Measurements from ENCODE around the gene BNC2.

BNC2 gene

GRCh38 chr9:16867576-16868311, 2.7 kb downstream of the BNC2 start:
- Histone ChIP-seq H3K4me1 (ENCODE audit: control insufficient read depth, insufficient read depth, low read length) (peaks cover 8% of the 10 kb centered on the region), H3K27me3 (ENCODE audit: control insufficient read depth, insufficient read depth, low read length) (peaks cover 19% of the 10 kb centered on the region), H3K4me3 (ENCODE audit: low read length) (no peak overlapping the region), H3K9me3 (ENCODE audit: control insufficient read depth, low read length) (no peaks in the 10 kb centered on the region), H3K36me3 (ENCODE audit: control insufficient read depth, insufficient read depth, low read length) (no peaks in the 10 kb centered on the region), H3K9ac (ENCODE audit: low read length) (no peak overlapping the region)

GRCh38 chr9:16866587-16866986, 3.9 kb downstream of the BNC2 start:
- Histone ChIP-seq H3K9me3 (ENCODE audit: control insufficient read depth, low read length) (no peaks in the 10 kb centered on the region), H3K36me3 (ENCODE audit: control insufficient read depth, insufficient read depth, low read length) (no peaks in the 10 kb centered on the region), H3K9ac (ENCODE audit: low read length) (no peak overlapping the region), H3K27me3 (ENCODE audit: control insufficient read depth, insufficient read depth, low read length) (peaks cover 17% of the 10 kb centered on the region), H3K4me1 (ENCODE audit: control insufficient read depth, insufficient read depth, low read length) (peaks cover 8% of the 10 kb centered on the region), H3K4me3 (ENCODE audit: low read length) (no peak overlapping the region)

DNA sequence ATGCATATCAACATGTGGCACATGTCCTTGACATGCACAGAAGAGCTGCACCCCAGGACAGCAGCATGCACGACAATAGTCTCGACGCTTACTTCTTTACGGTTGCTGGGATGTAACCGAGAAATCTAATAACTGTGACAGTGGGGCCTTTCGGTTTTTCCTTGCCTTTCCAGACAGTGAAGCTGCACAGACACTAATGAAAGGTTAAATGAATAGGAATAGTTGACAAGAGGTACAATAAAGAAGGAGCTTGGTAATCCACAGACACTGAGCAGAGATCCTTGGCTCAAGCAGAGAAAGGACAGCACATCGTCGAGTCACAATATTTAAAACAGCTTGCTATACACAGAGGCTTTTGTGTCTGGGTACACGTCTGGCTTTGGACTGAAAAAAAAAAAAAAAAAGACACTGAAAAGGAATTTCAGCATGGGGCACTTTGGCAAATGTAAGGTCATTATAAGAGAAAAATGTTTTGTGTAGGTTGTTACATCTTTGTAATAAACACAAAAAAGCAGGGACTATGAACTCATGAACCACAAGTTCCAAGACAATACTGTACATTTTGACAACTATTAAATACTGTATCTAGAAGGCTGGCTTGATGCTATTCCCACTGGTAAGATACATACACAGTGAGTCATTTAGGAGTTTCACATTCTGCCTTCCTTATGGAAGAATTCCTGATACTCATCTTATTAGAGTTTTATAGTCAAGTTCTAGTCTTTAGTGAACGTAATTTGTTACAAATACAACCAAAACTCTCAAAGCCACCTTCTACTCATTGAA, 5.6 kb downstream of the BNC2 start:
- Histone ChIP-seq H3K36me3 (ENCODE audit: control insufficient read depth, insufficient read depth, low read length) (no peaks in the 10 kb centered on the region), H3K9me3 (ENCODE audit: control insufficient read depth, low read length) (no peaks in the 10 kb centered on the region), H3K27me3 (ENCODE audit: control insufficient read depth, insufficient read depth, low read length) (peaks cover 11% of the 10 kb centered on the region), H3K4me3 (ENCODE audit: low read length) (no peak overlapping the region), H3K9ac (ENCODE audit: low read length) (no peak overlapping the region), H3K4me1 (ENCODE audit: control insufficient read depth, insufficient read depth, low read length) (no peaks in the 10 kb centered on the region)

GRCh38 chr9:16848179-16848578, 22.3 kb downstream of the BNC2 start:
- H3K4me3 ChIP-seq (ENCODE audit: low read length): no peak overlapping the region
- no peaks in the 10 kb centered on the region for H3K36me3 ChIP-seq (ENCODE audit: control insufficient read depth, insufficient read depth, low read length)
- no peaks in the 10 kb centered on the region for H3K9me3 ChIP-seq (ENCODE audit: control insufficient read depth, low read length)
- no peaks in the 10 kb centered on the region for H3K27me3 ChIP-seq (ENCODE audit: control insufficient read depth, insufficient read depth, low read length)
- H3K4me1 ChIP-seq (ENCODE audit: control insufficient read depth, insufficient read depth, low read length): no peaks in the 10 kb centered on the region
- H3K9ac ChIP-seq (ENCODE audit: low read length): no peak overlapping the region

- Histone ChIP-seq H3K27me3 (ENCODE audit: control insufficient read depth, insufficient read depth, low read length) (no peaks in the 10 kb centered on the region), H3K4me3 (ENCODE audit: low read length) (no peak overlapping the region), H3K9ac (ENCODE audit: low read length) (no peak overlapping the region), H3K9me3 (ENCODE audit: control insufficient read depth, low read length) (no peaks in the 10 kb centered on the region), H3K4me1 (ENCODE audit: control insufficient read depth, insufficient read depth, low read length) (no peaks in the 10 kb centered on the region), H3K36me3 (ENCODE audit: control insufficient read depth, insufficient read depth, low read length) (no peaks in the 10 kb centered on the region)
These were observed 23.5 kb downstream of the BNC2 start for GRCh38 chr9:16846986-16847385.

DNA sequence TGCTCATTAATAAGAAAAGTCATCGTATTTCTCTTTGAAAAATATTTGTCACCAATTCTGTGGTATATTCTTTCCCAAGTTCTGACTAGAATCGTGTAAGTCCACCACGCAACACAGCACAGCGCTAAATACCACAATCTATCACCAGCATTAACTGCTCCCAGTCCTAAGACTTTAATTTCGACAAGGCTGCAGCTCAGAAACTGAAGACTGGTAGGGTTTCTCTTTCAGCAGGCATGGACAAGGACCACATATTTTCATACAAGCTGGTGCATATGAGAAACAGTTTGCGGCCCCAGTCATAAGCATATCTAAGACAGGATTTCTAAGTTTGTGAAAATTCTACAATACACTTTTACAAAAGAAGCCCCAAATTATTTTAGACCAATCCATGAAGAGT, 24.1 kb downstream of the BNC2 start:
- H3K4me1 ChIP-seq (ENCODE audit: control insufficient read depth, insufficient read depth, low read length): no peaks in the 10 kb centered on the region
- no peaks in the 10 kb centered on the region for H3K9me3 ChIP-seq (ENCODE audit: control insufficient read depth, low read length)
- no peaks in the 10 kb centered on the region for H3K36me3 ChIP-seq (ENCODE audit: control insufficient read depth, insufficient read depth, low read length)
- no peak overlapping the region for H3K4me3 ChIP-seq (ENCODE audit: low read length)
- H3K9ac ChIP-seq (ENCODE audit: low read length): no peak overlapping the region
- H3K27me3 ChIP-seq (ENCODE audit: control insufficient read depth, insufficient read depth, low read length): no peaks in the 10 kb centered on the region

- Histone ChIP-seq H3K36me3 (ENCODE audit: control insufficient read depth, insufficient read depth, low read length) (no peaks in the 10 kb centered on the region), H3K4me3 (ENCODE audit: low read length) (no peak overlapping the region), H3K9ac (ENCODE audit: low read length) (no peak overlapping the region), H3K27me3 (ENCODE audit: control insufficient read depth, insufficient read depth, low read length) (no peaks in the 10 kb centered on the region), H3K9me3 (ENCODE audit: control insufficient read depth, low read length) (no peaks in the 10 kb centered on the region), H3K4me1 (ENCODE audit: control insufficient read depth, insufficient read depth, low read length) (no peaks in the 10 kb centered on the region)
These were observed 35.7 kb downstream of the BNC2 start for GRCh38 chr9:16834817-16835216.

- no peaks in the 10 kb centered on the region for H3K4me1 ChIP-seq (ENCODE audit: control insufficient read depth, insufficient read depth, low read length)
These were observed 37.1 kb downstream of the BNC2 start for GRCh38 chr9:16833296-16833835.

DNA sequence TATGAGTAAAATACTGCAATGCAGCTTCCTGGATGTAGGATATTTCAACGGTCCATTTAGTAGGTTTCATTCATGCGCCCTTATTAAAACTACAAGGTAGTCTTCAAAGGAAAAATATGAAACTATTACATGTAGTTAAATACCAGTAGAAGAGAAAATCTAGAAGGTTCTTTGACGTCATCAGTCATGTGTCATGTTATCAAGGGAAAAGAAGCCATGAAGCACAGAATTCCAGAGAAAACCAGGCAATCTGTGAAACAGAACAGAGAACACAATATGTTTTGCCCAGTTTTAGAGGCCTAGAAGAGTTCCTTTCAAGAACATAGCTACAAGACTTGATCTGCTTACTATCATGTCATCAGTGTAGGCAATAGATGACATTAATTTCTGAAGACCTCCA, 38.4 kb downstream of the BNC2 start:
- Histone ChIP-seq H3K4me1 (ENCODE audit: control insufficient read depth, insufficient read depth, low read length) (no peaks in the 10 kb centered on the region), H3K9me3 (ENCODE audit: control insufficient read depth, low read length) (no peaks in the 10 kb centered on the region), H3K36me3 (ENCODE audit: control insufficient read depth, insufficient read depth, low read length) (no peaks in the 10 kb centered on the region), H3K4me3 (ENCODE audit: low read length) (no peak overlapping the region), H3K9ac (ENCODE audit: low read length) (no peak overlapping the region), H3K27me3 (ENCODE audit: control insufficient read depth, insufficient read depth, low read length) (no peaks in the 10 kb centered on the region)

More at GRCh38 chr9:16833296-16833835, 37.1 kb downstream of the BNC2 start:
- no peaks in the 10 kb centered on the region for H3K9me3 ChIP-seq (ENCODE audit: control insufficient read depth, low read length)
- H3K4me3 ChIP-seq (ENCODE audit: low read length): no peak overlapping the region
- H3K36me3 ChIP-seq (ENCODE audit: control insufficient read depth, insufficient read depth, low read length): no peaks in the 10 kb centered on the region
- no peak overlapping the region for H3K9ac ChIP-seq (ENCODE audit: low read length)
- H3K27me3 ChIP-seq (ENCODE audit: control insufficient read depth, insufficient read depth, low read length): no peaks in the 10 kb centered on the region

DNA sequence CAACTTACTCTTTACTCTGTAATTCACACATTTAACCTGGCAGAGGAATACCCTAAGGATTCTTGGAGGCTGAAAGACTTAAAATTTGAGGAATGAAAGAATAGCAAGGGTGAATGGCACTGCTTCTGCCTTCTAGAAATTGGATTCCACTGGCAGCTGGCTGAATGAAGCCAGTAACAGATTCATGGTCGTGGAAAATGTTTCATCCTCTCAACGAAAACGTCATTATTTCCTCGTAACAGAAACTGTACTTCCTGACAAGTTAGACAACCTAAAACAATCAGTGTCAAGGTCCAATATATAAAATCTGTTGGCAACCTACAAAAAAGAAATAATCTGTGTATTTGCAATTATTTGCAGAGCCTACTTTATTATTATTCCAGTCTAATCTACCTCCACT, 39.7 kb downstream of the BNC2 start:
- Histone ChIP-seq H3K9ac (ENCODE audit: low read length) (no peak overlapping the region), H3K36me3 (ENCODE audit: control insufficient read depth, insufficient read depth, low read length) (no peaks in the 10 kb centered on the region), H3K27me3 (ENCODE audit: control insufficient read depth, insufficient read depth, low read length) (no peaks in the 10 kb centered on the region), H3K9me3 (ENCODE audit: control insufficient read depth, low read length) (no peaks in the 10 kb centered on the region), H3K4me3 (ENCODE audit: low read length) (no peak overlapping the region), H3K4me1 (ENCODE audit: control insufficient read depth, insufficient read depth, low read length) (no peaks in the 10 kb centered on the region)

DNA sequence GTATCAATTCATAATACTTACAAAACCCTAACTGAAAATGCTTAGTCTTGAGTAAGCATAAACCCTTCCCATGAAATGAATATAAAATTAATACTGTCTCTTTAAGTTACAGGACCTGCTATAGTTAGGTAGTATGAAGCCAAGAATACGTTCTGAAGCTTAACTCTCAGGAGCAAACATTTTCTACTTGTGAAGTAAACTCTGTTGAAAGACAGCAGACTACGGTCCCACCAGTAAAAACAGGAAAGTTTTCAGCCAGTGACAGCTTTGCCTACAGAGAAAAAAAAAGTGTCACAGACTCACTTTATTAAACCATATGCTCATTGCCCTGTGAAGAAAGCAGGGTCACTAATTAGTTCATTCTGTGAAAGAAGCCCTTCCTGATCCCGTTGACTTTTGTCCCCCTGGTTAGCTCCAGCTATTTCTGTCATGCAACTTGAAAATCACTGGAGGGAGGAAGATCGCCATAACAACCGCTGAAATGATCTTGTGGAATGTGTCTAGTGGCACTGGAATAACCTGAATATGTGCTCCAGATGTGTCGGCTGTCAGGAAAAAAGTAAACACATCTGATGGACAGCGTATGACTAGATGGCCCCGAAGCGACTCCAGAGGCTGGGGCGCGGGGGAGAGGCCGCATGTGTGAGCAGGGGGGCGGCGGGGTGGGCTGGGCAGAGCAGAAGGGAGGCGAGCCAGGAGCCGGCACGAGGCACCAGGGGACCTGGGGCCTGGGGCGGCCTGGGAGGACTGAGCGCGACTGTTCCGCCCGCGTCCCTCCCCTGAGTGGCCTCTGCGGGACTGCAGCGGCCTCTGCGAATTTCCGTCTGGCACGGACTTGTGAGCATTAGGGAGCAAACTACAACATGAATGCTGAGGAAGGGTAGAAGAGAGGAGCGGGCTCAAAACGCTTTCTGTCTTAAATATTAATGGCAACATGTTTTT, 41.9 kb downstream of the BNC2 start:
- Histone ChIP-seq H3K9me3 (ENCODE audit: control insufficient read depth, low read length) (no peaks in the 10 kb centered on the region), H3K4me3 (ENCODE audit: low read length) (no peak overlapping the region), H3K9ac (ENCODE audit: low read length) (no peak overlapping the region), H3K27me3 (ENCODE audit: control insufficient read depth, insufficient read depth, low read length) (no peaks in the 10 kb centered on the region), H3K36me3 (ENCODE audit: control insufficient read depth, insufficient read depth, low read length) (no peaks in the 10 kb centered on the region), H3K4me1 (ENCODE audit: control insufficient read depth, insufficient read depth, low read length) (no peaks in the 10 kb centered on the region)

All from mucosa of stomach (tissue), 1 donor.